ENCODE data around the gene RUFY4. TPM values are rescaled to one million over a fixed set of nuclear protein-coding genes. Genes with fewer than 3 reads are reported as not detected.

Gene RUFY4
- total RNA-seq, 1 donor from 2014 or later, result not detected

GRCh38 chr2:218125095-218125494 lies 56.0 kb downstream of the RUFY4 start:
- no peak for DNase-seq (ENCODE audit: low spot score in 2 of 2)
- no peaks in the 10 kb centered on the region for H3K36me3 ChIP-seq

GRCh38 chr2:218125626-218126080 lies 56.6 kb downstream of the RUFY4 start, which contains the start of gene CXCR2:
TSS of gene CXCR2 (plus strand) at chr2:218126028. CDS start at chr2:218134802, 8,774 bp downstream.
- H3K27ac ChIP-seq, result no peak within 1 kb of the TSS
- no peaks in the 10 kb centered on the region for H3K36me3 ChIP-seq
- H3K4me1 ChIP-seq, result no peaks in the 10 kb centered on the region
- peak in 1 of 2 donors; percentile 63 for DNase-seq (ENCODE audit: low spot score in 2 of 2)
- H3K27me3 ChIP-seq, result no peaks in the 10 kb centered on the region
- peaks cover 11 to 25% of the 10 kb centered on the region in 2 donors for H3K9me3 ChIP-seq
- no peak for TF ChIP-seq CTCF (IDR thresholded peaks at IDR 0.05)
- H3K4me3 ChIP-seq, result no peak within 1 kb of the TSS
- intact Hi-C loops (cut with DNase I), result no loop called here

More at GRCh38 chr2:218125095-218125494, 56.0 kb downstream of the RUFY4 start:
- H3K4me1 ChIP-seq, result no peaks in the 10 kb centered on the region
- H3K27me3 ChIP-seq, result no peaks in the 10 kb centered on the region
- no peak overlapping the region for H3K27ac ChIP-seq
- no peak overlapping the region for H3K4me3 ChIP-seq
- H3K9me3 ChIP-seq, result peaks cover 11 to 25% of the 10 kb centered on the region in 2 donors
- intact Hi-C loops (cut with DNase I), result no loop called here
- TF ChIP-seq CTCF (IDR thresholded peaks at IDR 0.05), result no peak

DNA sequence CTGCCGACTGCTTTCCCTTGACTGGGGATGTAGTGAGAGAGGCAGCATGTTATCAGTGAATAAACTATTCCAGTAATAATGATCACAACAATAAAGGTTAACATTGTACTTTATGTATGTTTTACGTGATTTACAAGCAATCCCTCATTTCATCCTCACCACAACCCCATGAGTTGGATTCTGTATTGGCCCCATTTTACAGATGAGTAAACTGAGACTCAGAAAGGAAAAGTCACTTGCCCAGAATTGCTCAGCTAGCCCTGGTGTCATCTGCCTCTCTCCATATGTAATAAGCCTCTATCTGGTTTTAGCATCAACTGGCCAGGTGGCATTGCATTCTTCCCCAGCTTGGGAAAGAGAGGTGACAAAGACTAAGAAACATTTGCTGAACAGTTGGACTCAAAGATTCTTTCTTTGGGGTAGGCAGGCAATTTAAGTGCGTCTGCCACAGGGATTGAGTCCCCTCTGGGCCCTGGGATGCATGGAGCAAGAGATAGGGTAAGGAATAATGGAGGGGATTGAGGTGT lies 58.9 kb downstream of the RUFY4 start:
- no peak for TF ChIP-seq CTCF (IDR thresholded peaks at IDR 0.05)
- H3K27ac ChIP-seq, result no peak overlapping the region
- no peak for DNase-seq (ENCODE audit: low spot score in 2 of 2)
- H3K27me3 ChIP-seq, result no peaks in the 10 kb centered on the region
- no peaks in the 10 kb centered on the region for H3K4me1 ChIP-seq
- intact Hi-C loops (cut with DNase I), result no loop called here
- H3K4me3 ChIP-seq, result no peak overlapping the region
- H3K9me3 ChIP-seq, result peaks cover 0 to 4% of the 10 kb centered on the region in 2 donors
- no peaks in the 10 kb centered on the region for H3K36me3 ChIP-seq

DNA sequence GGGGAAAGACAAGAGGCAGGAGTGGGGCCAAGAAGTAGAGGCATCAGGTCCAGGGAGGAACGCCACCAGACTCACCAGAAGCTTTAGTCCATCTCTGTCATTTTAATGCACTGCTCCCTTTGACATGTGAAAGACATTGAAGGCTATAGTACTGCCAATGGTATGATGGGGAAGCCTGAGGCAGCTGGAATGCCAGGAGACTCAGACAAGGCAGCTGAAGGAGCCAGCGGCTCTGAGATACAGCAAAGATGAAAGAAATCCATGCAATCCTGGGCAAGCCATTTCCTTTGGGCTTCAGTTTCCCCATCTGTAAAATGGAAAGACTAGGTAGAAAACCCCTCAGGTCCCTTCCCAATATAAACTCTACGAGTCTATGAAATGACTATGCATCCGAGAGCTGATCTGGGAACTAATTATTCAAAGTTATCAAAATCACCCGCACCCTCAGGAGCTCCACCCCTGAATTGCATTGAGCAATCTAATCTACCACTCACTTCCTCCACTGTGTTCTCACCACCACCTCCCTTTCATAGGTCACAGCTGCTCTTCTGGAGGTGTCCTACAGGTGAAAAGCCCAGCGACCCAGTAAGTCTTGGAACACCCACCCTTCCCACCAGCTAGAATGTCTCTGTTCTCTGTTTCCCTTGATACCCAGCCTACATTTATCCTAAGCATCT lies 59.9 kb downstream of the RUFY4 start:
- Histone ChIP-seq H3K36me3 (no peaks in the 10 kb centered on the region), H3K27ac (no peak overlapping the region), H3K4me1 (no peaks in the 10 kb centered on the region), H3K4me3 (no peak overlapping the region), H3K9me3 (no peaks in the 10 kb centered on the region), H3K27me3 (no peaks in the 10 kb centered on the region)
- no peak for DNase-seq (ENCODE audit: low spot score in 2 of 2)
- no peak for TF ChIP-seq CTCF (IDR thresholded peaks at IDR 0.05)
- intact Hi-C loops (cut with DNase I), result no loop called here

DNA sequence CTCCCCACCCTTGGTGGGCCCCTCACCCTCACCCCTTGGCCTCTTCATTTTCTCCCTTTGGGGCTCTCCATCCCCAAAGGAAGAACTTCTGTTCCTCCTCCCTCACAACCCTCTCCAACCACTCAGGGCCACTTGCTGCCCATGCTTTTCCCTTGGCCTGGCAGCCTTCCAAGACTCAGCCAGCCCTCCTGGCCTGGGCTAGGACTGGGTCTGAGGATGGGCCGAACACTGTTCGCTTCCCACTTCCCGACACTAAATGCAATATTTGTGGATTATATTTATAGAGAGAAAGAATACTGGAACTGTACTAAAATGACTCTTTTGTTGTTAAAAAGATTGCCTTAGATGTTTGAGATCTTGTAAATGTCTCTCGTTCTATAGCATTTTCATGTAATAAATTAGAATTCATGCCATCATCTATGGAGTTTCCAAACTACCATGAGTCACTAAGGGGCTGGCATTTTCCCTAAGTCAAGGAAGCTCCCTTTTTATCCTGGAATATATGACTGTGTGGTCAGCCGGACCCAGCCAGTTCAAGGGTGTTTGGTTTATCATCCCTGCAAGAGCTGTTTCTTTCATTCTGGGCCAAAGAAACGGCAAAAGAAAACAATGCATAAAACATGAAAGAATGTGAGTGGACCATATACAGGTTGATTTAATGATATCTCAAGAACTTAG lies 60.5 kb downstream of the RUFY4 start:
- H3K4me1 ChIP-seq, result no peaks in the 10 kb centered on the region
- intact Hi-C loops (cut with DNase I), result no loop called here
- no peak for TF ChIP-seq CTCF (IDR thresholded peaks at IDR 0.05)
- H3K36me3 ChIP-seq, result no peaks in the 10 kb centered on the region
- no peak overlapping the region for H3K27ac ChIP-seq
- no peaks in the 10 kb centered on the region for H3K9me3 ChIP-seq
- no peaks in the 10 kb centered on the region for H3K27me3 ChIP-seq
- no peak for DNase-seq (ENCODE audit: low spot score in 2 of 2)
- no peak overlapping the region for H3K4me3 ChIP-seq
